Kidney (tissue), 14 donors: ENCODE data around the gene CELSR3. TPM values are rescaled to one million over a fixed set of nuclear protein-coding genes. Genes with fewer than 3 reads are reported as not detected.

Experiments used
- DNase-seq, 5 donors: peaks; one replicate each; pipeline ENCODE4 v3.0.0-alpha.2; 2013 to 2020
- FAIRE-seq: peaks from 2 replicates; lab custom pipeline; 2012; peaks lifted over from hg19 to GRCh38; lab: Jason Lieb, UNC
- H3K27ac ChIP-seq, 2 donors: one replicate each; pipeline ENCODE4 v1.7.0; 2013; ENCODE audit warnings: low read depth in 2 of 2, low read length in 2 of 2, inconsistent platforms in 1 of 2
- H3K27me3 ChIP-seq: one replicate; pipeline ENCODE4 v1.7.1; 2013; ENCODE audit warnings: low read length, inconsistent platforms; ENCODE audit not compliant: control insufficient read depth, insufficient read depth
- H3K36me3 ChIP-seq, 3 donors: one replicate each; pipeline versions ENCODE4 v1.7.0 to v1.7.1; 2013; ENCODE audit warnings: low read length in 3 of 3, control low read depth in 1 of 3, inconsistent platforms in 1 of 3; ENCODE audit not compliant: insufficient read depth in 3 of 3, control insufficient read depth in 2 of 3
- H3K4me1 ChIP-seq, 3 donors: one replicate each; pipeline versions ENCODE4 v1.7.0 to v1.7.1; 2013; ENCODE audit warnings: low read length in 3 of 3, inconsistent platforms in 1 of 3, low read depth in 1 of 3; ENCODE audit not compliant: control insufficient read depth in 2 of 3, insufficient read depth in 2 of 3
- H3K4me3 ChIP-seq, 3 donors: one replicate each; pipeline versions ENCODE4 v1.7.0 to v1.8.1; 2013; ENCODE audit warnings: low read length in 3 of 3, control low read depth in 1 of 3, inconsistent platforms in 1 of 3
- H3K9ac ChIP-seq, 3 donors: one replicate each; pipeline versions ENCODE4 v1.7.0 to v1.7.1; 2013; ENCODE audit warnings: low read length in 3 of 3, control low read depth in 1 of 3, inconsistent platforms in 1 of 3
- H3K9me3 ChIP-seq, 3 donors: one replicate each; pipeline versions ENCODE4 v1.7.0 to v1.7.1; 2013; ENCODE audit warnings: low read length in 3 of 3, control low read depth in 1 of 3, inconsistent platforms in 1 of 3; ENCODE audit not compliant: control insufficient read depth in 2 of 3, insufficient read depth in 1 of 3
- CTCF ChIP-seq: IDR thresholded peaks from 3 replicates; pipeline ENCODE4 v1.5.1; 2012; ENCODE audit warnings: mild to moderate bottlenecking, moderate library complexity, borderline replicate concordance; ENCODE audit not compliant: insufficient read depth; ENCODE audit errors: extremely low read depth
- intact Hi-C: fragments of 100-400 bp; cut with DNase I; formaldehyde crosslinking; loops from one replicate; pipeline ENCODE4 v1.11.1; 2022
- polyA plus RNA-seq: library from polyadenylated mRNA; stranded (reverse); fragments of 350-450 nt; fragmentation: Illumina TruSeq; extraction: RNeasy Lipid Tissue Mini Kit (QIAGEN cat#74804); gene quantifications from one replicate; pipeline ENCODE4 v1.2.3, GENCODE V29; 2014; ENCODE audit warnings: low read depth, low replicate concordance; ENCODE audit not compliant: insufficient read depth
- total RNA-seq: library from RNA; stranded (reverse); fragmentation: NEBNext Ultra II Directional; extraction: Animal tissue kit (Norgen Biotek cat#: 25700); gene quantifications from one replicate; pipeline ENCODE4 v1.2.1, GENCODE V29; 2021
- donor health status: control.
- donor health status: control.
- donor health status: control.
- donor health status: control.
- donor health status: control.
- donor health status: DM: yes; HTN: yes; CAD: no.
- donor health status: Normal renal cell carcinoma (clear cell type).

CELSR3 gene
- total and polyA plus RNA-seq, 2 donors from 2014 or later, result 0.17 to 2.0 TPM

GRCh38 chr3:48642605-48643004 is 20.1 kb downstream of the CELSR3 start:
- DNase-seq, result no peak
- no peak overlapping the region for H3K4me3 ChIP-seq
- TF ChIP-seq CTCF, result no peak
- H3K27ac ChIP-seq, result no peak overlapping the region
- H3K4me1 ChIP-seq, result no peaks in the 10 kb centered on the region
- H3K9ac ChIP-seq, result no peak overlapping the region
- H3K9me3 ChIP-seq, result no peaks in the 10 kb centered on the region
- no peaks in the 10 kb centered on the region for H3K36me3 ChIP-seq
- H3K27me3 ChIP-seq, result no peaks in the 10 kb centered on the region
- FAIRE-seq, result no peak
- intact Hi-C loops, result no loop called here

- H3K4me3 ChIP-seq, result no peak overlapping the region
- DNase-seq (no peak), FAIRE-seq (no peak)
- intact Hi-C loops, result no loop called here
- H3K9me3 ChIP-seq, result no peaks in the 10 kb centered on the region
- no peaks in the 10 kb centered on the region for H3K36me3 ChIP-seq
- H3K4me1 ChIP-seq, result peaks cover 0 to 2% (median 0%) of the 10 kb centered on the region in 3 donors
- no peak for TF ChIP-seq CTCF
- H3K27me3 ChIP-seq, result no peaks in the 10 kb centered on the region
- H3K27ac ChIP-seq, result no peak overlapping the region
- H3K9ac ChIP-seq, result no peak overlapping the region
These were observed 21.3 kb downstream of the CELSR3 start for GRCh38 chr3:48641396-48641795.

- no peak for FAIRE-seq
- intact Hi-C loops, result no loop called here
- peaks cover 0 to 7% (median 0%) of the 10 kb centered on the region in 3 donors for H3K4me1 ChIP-seq
- H3K36me3 ChIP-seq, result no peaks in the 10 kb centered on the region
- H3K4me3 ChIP-seq, result no peak overlapping the region
- DNase-seq, result no peak
- no peaks in the 10 kb centered on the region for H3K27me3 ChIP-seq
- H3K9ac ChIP-seq, result no peak overlapping the region
- no peak for TF ChIP-seq CTCF
- no peaks in the 10 kb centered on the region for H3K9me3 ChIP-seq
- H3K27ac ChIP-seq, result no peak overlapping the region
These were observed 22.6 kb downstream of the CELSR3 start for GRCh38 chr3:48639944-48640606.
